ENCODE data around the gene CPAMD8. TPM values are rescaled to one million over a fixed set of nuclear protein-coding genes. Genes with fewer than 3 reads are reported as not detected.

Gene CPAMD8
- total RNA-seq, 1 donor from 2014 or later: 1.3 TPM

GRCh38 chr19:16896146-16897028, 130.2 kb downstream of the CPAMD8 start:
- intact Hi-C loops (cut with micrococcal nuclease): loop anchor here (1.0 to 5.0 kb wide), 4 partner anchors 69 to 331 kb away; partner anchors contain the start of genes OCEL1 and SIN3B

- intact Hi-C loops (cut with micrococcal nuclease): loop anchor here (2.0 to 5.0 kb wide), 3 partner anchors 68 to 332 kb away; partner anchors contain the start of genes OCEL1 and SIN3B
Observed at GRCh38 chr19:16895467-16896145, 131.0 kb downstream of the CPAMD8 start.

- intact Hi-C loops (cut with micrococcal nuclease): no loop called here
Observed at GRCh38 chr19:16894080-16894479, 132.5 kb downstream of the CPAMD8 start.

- intact Hi-C loops (cut with micrococcal nuclease): no loop called here
Observed at GRCh38 chr19:16893686-16893989, 133.0 kb downstream of the CPAMD8 start.

GRCh38 chr19:16892868-16893685, 133.5 kb downstream of the CPAMD8 start:
- intact Hi-C loops (cut with micrococcal nuclease): no loop called here

GRCh38 chr19:16892436-16892835, 134.2 kb downstream of the CPAMD8 start:
- intact Hi-C loops (cut with micrococcal nuclease): no loop called here

GRCh38 chr19:16891696-16892382, 134.8 kb downstream of the CPAMD8 start:
- intact Hi-C loops (cut with micrococcal nuclease): no loop called here

GRCh38 chr19:16890461-16891184, 136.0 kb downstream of the CPAMD8 start:
- intact Hi-C loops (cut with micrococcal nuclease): no loop called here

GRCh38 chr19:16889883-16890460, 136.6 kb downstream of the CPAMD8 start:
- intact Hi-C loops (cut with micrococcal nuclease): no loop called here

- intact Hi-C loops (cut with micrococcal nuclease): no loop called here
Observed at GRCh38 chr19:16889366-16889882, 137.2 kb downstream of the CPAMD8 start.

- intact Hi-C loops (cut with micrococcal nuclease): no loop called here
Observed at GRCh38 chr19:16888629-16889365, 137.8 kb downstream of the CPAMD8 start, which contains the start of gene F2RL3. F2RL3 (plus strand) TSS chr19:16888999; CDS start chr19:16889190, 191 bp downstream.

- intact Hi-C loops (cut with micrococcal nuclease): no loop called here
Observed at GRCh38 chr19:16887353-16888265, 139.0 kb downstream of the CPAMD8 start.

- intact Hi-C loops (cut with micrococcal nuclease): no loop called here
Observed at GRCh38 chr19:16886305-16886880, 140.2 kb downstream of the CPAMD8 start.

GRCh38 chr19:16885166-16885565, 141.4 kb downstream of the CPAMD8 start:
- intact Hi-C loops (cut with micrococcal nuclease): no loop called here

GRCh38 chr19:16883522-16883921, 143.1 kb downstream of the CPAMD8 start:
- intact Hi-C loops (cut with micrococcal nuclease): no loop called here

GRCh38 chr19:16882146-16882545, 144.5 kb downstream of the CPAMD8 start:
- intact Hi-C loops (cut with micrococcal nuclease): no loop called here

GRCh38 chr19:16880884-16881554, 145.6 kb downstream of the CPAMD8 start:
- intact Hi-C loops (cut with micrococcal nuclease): no loop called here

All from T-helper 2 cell treated with Interferon-gamma antibody and Interleukin-4, amounts not matched to agents 100 ng/mL and 5 ng/mL, for 36 hours (primary cell).